CD1c-positive myeloid dendritic cell (primary cell): ENCODE measurements around the gene KSR2.

Experiments used
- DNase-seq: peaks from one replicate; pipeline ENCODE4 v3.0.0-alpha.2; 2016; ENCODE audit errors: extremely low spot score

Gene KSR2

DNA sequence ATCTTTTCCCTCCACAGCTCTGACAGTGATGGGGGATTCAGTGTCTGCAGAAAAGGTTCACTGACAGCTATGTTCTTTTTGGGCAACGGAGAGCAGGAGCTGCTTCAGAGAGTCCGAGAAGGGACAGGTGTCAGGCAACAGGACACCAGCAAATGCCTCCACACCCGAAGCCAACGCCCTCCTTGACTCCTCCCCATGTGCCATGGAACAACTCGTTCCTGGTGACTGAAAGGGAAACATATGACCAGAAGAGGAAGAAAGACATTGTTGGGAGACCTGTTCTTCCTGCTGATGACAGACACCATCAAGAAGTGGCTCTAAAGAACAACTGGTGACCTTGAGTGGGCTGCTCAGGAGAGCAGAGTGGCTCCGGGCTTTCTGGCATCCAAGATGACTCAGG lies 435.1 kb downstream of the KSR2 start:
- no peak for DNase-seq

DNA sequence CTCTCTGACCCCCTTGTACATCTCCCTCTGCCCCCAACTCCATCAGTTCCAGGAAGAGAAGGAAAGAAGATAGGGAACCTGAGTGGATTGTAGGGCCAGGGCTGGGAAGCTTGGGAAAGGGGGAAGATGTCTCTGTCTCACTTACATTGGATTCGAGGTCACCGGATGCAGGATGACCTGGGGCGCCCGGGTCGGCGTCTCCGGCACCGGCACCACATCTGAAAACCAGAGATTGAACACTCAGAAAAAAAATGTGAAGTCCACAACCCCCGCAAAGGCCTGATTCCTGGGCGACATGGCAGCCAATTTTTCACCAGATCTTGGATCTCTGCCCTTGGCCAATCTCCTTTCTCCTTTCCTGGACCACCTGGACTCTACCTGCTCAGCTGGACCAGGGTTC lies 438.0 kb downstream of the KSR2 start:
- DNase-seq, result no peak

DNA sequence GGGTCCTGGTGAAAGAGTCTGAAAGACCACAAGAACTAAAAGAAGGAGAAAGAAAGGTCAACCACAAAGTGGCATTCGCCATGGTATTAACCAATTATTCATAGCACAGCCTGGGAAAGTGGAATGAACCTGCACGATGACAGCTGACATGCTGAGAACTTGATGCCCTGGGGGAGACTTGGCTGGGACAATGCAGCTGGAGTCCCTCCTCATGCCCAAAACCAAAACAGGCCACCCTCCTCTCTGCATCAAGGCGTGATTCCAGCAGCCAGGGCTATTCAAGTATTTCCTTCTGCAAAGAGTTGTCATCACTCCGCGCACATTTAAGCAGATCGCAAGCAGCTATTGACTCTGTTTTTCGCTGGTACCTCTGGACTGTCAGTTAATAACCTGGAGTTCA lies 440.3 kb downstream of the KSR2 start:
- no peak for DNase-seq

DNA sequence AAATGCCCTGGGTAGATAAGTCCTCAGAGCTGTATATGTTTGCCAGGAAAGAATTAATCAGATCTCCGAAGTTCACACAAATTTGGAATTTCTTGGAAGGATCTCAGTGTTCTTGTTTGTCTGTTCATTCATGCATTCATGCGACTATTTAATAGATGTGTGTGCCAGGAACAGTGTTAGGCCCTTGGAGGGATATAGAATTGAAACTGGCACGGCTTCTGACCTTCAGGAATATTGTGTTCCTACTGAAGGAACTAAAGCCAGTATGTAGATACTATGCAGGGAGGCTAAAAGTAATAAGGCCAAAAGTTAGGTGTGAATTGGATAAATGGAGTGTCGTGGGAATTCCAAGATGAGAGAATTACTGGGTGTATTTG lies 441.3 kb downstream of the KSR2 start:
- no peak for DNase-seq

DNA sequence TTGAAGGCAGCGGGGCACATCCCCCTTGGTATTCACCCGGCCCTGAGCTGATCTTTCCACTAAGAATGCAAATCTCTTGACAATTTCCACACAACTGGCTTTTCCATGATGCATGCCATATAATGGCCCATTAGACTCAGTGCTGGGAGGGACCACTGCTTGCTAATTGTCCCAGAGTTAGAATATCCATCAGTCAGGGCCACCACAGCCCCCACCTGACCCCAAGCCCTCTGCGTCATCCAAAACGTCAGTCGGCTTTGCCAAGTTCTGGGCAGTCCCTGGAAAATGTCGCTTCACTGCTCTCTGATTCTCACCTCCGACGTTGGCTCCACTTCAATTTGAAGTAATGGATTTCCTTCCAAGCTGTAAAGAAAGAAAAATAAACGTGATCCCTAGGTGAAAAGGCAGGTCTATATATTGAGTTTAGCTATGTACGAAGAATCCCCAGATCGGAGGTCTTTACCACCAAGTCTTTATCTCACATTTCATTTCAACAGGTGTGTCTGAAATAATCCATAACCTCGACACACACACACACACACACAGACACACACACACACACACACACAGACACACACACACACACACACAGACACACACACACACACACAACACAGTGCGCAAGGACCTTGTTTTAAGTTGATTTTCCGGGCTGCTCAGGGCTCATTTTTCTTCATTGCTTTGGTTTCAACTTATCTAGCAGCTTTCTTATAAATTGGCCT lies 441.9 kb downstream of the KSR2 start:
- DNase-seq, result no peak

DNA sequence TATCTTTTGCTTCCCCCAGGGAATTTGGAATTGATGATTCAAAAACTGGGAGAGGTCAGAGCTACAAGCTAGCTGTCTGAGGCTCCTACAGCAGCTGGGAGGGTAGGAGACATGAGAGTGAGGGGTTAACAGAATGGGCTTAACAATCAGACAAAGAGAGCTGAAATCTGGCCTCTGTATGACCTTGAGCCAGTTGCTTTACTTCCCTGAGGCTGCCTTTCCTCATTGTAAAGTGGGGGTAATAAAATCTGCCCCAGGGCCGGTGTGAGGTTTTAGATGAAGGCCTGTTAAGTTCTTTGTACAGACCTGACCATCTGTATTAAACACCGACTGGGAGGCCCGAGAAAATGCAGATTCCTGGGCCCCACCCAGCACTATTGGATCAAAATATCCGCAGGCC lies 443.0 kb downstream of the KSR2 start:
- DNase-seq, result no peak

DNA sequence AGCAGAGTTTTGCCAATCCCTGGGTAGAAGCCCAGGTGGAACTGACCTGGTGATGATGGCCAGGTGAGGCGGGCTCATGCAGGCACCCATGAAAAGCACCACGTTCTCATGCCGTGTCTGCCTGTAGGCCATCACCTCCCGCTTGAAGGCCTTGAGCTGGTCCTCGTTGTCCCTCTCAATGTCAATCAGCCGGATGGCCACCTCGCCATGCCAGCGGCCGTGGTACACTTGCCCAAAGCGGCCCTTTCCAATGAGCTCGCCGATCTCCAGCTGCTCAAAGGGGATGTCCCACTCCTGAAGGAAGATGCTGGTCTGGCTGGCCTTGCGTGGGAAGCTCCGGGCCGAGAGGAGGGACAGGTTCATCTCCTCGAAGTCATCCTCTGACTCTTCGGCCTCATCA lies 444.0 kb downstream of the KSR2 start:
- no peak for DNase-seq

GRCh38 chr12:117523971-117524370 lies 444.8 kb downstream of the KSR2 start:
- DNase-seq, result no peak

DNA sequence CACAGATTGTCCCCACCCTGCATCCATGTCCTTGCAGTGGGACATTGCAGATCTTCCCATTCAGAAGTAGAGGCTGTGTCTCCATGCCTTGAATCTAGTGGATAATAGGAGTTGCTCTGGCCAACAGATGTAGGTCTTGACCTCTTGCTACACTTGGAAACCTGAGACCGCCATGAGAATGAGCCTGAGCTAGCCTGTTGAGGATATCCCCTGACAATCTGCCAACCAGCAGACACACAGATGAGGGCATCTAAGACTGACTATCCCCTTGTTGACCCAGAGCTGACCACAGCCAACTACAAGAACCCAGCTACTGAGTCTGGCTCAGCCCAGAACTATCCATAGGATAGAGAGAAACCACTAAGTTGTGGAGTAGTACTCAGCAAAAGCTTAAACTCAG lies 446.2 kb downstream of the KSR2 start:
- DNase-seq, result no peak

DNA sequence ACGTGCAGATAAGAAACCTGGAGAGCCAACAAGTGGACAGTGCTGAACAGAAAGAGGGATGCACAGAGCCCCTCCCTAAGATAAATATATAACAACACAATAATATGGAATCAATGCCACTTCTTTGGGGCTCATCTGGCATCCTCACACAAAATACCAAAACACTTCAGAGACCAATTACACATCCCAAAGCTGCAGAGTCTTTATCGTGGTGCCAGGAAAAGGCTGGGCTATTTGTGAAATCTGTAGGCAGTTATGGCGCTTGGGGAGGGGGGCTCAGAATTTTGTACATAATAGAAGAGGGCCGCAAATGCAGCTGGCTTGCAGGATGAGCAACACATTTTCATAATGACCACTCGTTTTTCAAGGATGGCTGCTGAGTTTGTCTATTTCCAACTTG lies 446.9 kb downstream of the KSR2 start:
- no peak for DNase-seq

DNA sequence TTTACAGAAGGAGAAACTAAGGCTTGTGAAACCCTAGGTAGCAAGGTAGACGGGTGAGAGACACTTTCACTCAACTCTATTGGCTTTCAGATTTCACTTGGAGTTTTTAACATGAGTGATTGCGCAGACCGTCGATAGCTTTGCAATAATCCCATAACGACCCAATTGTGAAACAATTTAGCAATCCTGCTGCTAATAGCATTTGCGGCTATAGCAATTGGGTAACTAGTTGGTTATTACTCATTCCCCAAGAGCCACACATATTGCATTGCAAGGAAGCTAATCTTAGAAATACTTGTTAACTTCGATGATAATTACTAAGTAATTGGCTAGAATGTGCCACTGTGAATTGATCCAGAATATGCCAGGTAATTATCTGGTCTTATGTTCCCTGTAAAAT lies 447.4 kb downstream of the KSR2 start:
- peak; percentile 31 for DNase-seq

DNA sequence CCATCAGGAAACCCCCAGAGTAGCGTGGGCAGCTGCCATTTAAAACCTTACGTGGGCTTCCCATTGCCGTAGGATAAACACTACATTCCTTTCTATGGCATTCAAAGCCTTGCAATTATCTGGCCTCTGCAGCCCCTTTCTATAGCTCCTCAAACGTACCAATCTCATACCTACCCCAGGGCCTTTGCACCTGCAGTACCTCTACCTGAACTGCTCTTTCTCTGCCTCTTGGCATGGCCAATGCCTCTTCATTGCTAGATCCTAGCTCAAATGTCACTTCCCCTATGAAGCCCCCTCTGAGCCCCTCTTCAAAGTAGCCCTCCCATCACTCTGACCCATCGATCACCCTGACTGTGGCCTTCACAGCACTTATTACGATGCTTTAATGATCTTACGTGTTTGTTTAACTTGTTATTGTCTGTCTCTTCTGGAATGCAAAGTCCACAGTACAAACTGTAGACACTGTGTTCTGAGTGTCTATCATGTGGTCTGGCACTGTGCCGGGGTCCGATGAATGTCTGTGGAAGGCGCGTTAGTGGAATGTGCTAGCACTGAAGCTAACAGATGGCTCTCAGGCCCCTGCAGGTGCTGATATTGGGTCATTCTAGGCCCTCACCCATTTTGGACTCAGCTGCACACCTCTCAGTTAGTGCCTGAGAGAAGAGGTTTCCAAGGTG lies 450.1 kb downstream of the KSR2 start:
- DNase-seq, result no peak

DNA sequence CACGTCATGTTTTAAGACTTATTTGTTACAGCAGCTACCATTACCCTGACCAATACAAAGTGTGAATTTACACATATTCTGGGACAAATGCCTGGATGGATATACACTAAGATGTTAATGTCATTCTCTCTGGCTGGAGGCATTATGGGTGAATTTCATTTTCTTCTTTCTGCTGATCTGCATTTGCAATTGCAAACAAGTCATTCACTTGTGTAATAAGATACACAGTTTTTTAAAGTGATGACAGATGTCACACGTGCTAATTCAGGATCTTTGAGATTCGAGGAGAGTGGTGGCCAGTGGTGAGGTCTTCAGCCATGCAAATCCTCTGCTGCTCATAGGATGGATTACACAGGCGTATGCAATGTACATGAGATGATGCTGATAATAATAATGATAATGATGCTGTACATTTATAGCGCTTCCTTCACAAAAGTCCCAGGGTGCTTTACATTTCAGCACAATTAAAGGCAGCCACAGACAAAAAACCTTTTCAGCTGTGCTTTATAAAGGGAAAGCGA lies 451.5 kb downstream of the KSR2 start:
- DNase-seq, result no peak

GRCh38 chr12:117516034-117516433 lies 452.8 kb downstream of the KSR2 start:
- no peak for DNase-seq

- DNase-seq, result no peak
Observed at GRCh38 chr12:117514016-117514415, 454.8 kb downstream of the KSR2 start.

- DNase-seq, result no peak
Observed at GRCh38 chr12:117513353-117513752, 455.4 kb downstream of the KSR2 start.

GRCh38 chr12:117508468-117508867 lies 460.3 kb downstream of the KSR2 start:
- DNase-seq, result no peak

DNA sequence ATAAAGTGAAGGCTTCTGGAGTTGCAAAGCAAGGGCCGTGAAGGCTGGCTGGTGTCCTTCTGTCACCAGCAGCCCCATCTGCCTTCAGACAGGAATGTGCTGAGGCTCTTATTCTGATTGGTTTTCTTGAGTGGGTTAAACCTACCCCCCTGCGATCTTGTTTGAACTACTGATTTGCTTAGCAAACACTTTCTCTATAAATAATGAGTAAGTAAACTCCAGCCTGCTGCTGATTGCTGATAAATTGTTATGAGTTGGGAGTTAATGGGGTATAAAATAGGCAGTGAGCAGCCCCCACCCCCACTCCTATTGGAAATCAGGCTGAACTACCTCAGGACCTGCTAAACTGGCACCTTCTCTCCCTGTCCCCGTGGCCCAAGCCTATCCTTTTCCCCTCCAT lies 461.2 kb downstream of the KSR2 start:
- DNase-seq, result no peak

GRCh38 chr12:117506333-117506732 lies 462.5 kb downstream of the KSR2 start:
- DNase-seq, result no peak

DNA sequence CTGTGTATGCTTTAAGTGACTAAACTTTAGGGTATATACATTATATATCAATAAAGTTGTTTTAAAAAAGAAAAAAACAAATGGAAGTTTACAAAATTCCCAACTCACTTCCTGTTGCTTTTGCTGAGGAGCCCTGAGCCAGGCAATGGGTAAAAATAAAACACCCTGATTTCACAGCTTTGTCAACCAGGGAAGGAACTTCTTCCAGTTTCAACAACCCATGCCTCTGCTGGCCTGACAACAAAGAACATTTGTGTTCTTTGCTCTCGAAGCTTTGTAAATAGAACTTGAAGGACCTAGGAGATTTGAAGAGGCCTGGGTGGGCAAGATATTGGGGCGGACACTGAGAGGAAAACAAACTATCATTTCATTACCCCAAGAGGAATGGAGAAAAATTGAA lies 466.2 kb downstream of the KSR2 start:
- DNase-seq, result no peak

DNA sequence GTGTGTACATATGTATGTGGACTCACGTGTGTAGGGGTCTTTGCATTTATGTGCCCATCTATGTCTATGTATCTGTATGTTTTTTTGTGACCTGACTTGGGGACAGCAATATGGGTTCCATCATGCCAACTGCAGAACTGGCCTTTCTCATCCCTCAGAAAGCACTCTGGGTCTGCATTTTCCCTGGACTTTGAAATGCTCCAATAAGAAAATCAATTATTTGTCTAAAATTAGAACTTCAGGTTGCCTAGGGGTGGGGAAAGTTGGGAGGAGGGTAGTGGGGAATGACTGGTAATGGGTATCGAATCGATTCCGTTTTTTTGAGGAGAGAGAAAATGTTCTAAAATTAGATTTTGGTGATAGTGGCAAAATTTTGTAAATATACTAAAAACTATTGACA lies 466.6 kb downstream of the KSR2 start:
- DNase-seq, result no peak

DNA sequence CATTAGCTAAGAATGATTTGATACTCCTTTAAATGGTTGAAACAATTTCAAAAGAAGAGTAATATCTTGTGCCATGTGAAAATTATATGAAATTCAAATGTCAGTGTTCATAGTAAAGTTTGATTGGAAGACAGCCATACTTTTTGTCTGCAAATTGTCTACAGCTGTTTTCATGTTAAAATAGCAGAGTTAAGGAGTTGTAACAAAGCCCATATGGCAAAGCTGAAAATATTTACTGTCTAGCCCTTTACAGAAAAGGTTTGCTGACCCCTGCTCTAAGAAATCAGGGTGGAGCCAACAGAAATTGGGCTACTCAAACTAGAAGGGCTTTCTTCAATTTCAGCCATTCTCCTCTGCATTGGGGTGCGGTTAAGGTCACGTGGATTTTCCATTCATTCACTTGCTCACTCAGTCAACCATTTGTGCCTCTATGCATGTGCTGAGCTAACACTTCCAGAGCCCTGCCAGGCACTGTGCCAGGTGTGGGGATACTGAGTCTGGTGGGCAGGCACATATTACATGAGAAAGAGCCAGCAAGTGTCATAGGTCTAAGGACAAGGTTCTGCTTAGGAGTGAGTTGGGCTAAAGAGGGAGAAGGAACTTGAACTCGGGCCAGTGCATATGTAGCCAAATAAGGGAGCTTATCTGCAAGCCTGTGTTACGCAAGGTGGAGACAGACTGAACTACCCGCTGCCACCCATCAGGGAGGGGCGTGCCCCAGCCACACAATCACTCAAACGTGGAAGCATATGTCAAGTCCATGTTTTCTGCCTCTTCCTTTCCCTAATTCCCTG lies 467.5 kb downstream of the KSR2 start:
- DNase-seq, result no peak
